Testis (tissue), 3 donors: Measurements from ENCODE around the gene MIER2. TPM values are rescaled to one million over a fixed set of nuclear protein-coding genes. Genes with fewer than 3 reads are reported as not detected.

Source experiments
- DNase-seq: peaks from one replicate; pipeline ENCODE4 v3.0.0-alpha.2; 2019
- H3K27ac ChIP-seq, 2 donors: fragments of 200-600 bp; sonication (generic); one replicate each; pipeline ENCODE4 v1.5.1; 2019
- H3K27me3 ChIP-seq: fragments of 200-600 bp; sonication (generic); one replicate; pipeline ENCODE4 v1.5.1; 2019
- H3K36me3 ChIP-seq: fragments of 200-600 bp; sonication (generic); one replicate; pipeline ENCODE4 v1.5.1; 2017; ENCODE audit warnings: low read depth; ENCODE audit errors: missing control alignments
- H3K4me1 ChIP-seq: fragments of 200-600 bp; sonication (generic); one replicate; pipeline ENCODE4 v1.5.1; 2019
- H3K4me3 ChIP-seq, 2 donors: fragments of 200-600 bp; sonication (generic); one replicate each; pipeline ENCODE4 v1.5.1; 2017 to 2019
- H3K9me3 ChIP-seq: fragments of 200-600 bp; sonication (generic); one replicate; pipeline ENCODE4 v1.5.1; 2017
- POLR2A ChIP-seq: fragments of 450-650 bp; IDR thresholded peaks from one replicate; pipeline ENCODE4 v1.6.1; 2017; ENCODE audit warnings: antibody characterized with exemption, mild to moderate bottlenecking, moderate library complexity
- WGBS, 2 donors: methylation state at CpG; one replicate each; pipeline ENCODE4 v1.1.5; 2018; 5-methylcytosine and 5-hydroxymethylcytosine counted together
- intact Hi-C: fragments of 100-400 bp; cut with DNase I; formaldehyde crosslinking; loops from one replicate; pipeline ENCODE4 v1.15.1; 2023; ENCODE audit warnings: low total_unique reads
- polyA plus RNA-seq: library from polyadenylated mRNA; stranded (reverse); fragments of 350-450 nt; fragmentation: Illumina TruSeq; extraction: RNeasy Lipid Tissue Mini Kit (QIAGEN cat#74804); gene quantifications from one replicate; pipeline ENCODE4 v1.2.3, GENCODE V29; 2014; ENCODE audit warnings: low read depth, low replicate concordance; ENCODE audit not compliant: insufficient read depth
- total RNA-seq, 2 donors: library from RNA; depleted of rRNA; stranded (reverse); fragments of >200 nt; gene quantifications; one replicate each; pipeline ENCODE4 v1.2.3, GENCODE V29; 2016
- TF ChIP-seq, protein P1 (sequence below), 3 experiments: fragments of 450-650 bp in 2 of 3; fragments of 200-600 bp in 1 of 3; sonication (generic) in 1 of 3; IDR thresholded peaks; one replicate each; pipeline ENCODE4 v1.5.1; 2016 to 2019; ENCODE audit warnings: antibody characterized with exemption in 3 of 3, mild to moderate bottlenecking in 2 of 3, moderate library complexity in 1 of 3

MIER2 gene
- total and polyA plus RNA-seq, 3 donors from 2014 or later: 47.6 to 64.0 (median 54.6) TPM

GRCh38 chr19:335486-336066, 9.0 kb downstream of the MIER2 start:
- TF ChIP-seq POLR2A: no peak
- TF ChIP-seq, protein P1, sequence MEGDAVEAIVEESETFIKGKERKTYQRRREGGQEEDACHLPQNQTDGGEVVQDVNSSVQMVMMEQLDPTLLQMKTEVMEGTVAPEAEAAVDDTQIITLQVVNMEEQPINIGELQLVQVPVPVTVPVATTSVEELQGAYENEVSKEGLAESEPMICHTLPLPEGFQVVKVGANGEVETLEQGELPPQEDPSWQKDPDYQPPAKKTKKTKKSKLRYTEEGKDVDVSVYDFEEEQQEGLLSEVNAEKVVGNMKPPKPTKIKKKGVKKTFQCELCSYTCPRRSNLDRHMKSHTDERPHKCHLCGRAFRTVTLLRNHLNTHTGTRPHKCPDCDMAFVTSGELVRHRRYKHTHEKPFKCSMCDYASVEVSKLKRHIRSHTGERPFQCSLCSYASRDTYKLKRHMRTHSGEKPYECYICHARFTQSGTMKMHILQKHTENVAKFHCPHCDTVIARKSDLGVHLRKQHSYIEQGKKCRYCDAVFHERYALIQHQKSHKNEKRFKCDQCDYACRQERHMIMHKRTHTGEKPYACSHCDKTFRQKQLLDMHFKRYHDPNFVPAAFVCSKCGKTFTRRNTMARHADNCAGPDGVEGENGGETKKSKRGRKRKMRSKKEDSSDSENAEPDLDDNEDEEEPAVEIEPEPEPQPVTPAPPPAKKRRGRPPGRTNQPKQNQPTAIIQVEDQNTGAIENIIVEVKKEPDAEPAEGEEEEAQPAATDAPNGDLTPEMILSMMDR (IDR thresholded peaks at IDR 0.05): no peak
- DNase-seq: no peak
- intact Hi-C loops: no loop called here
- Histone ChIP-seq H3K9me3 (no peaks in the 10 kb centered on the region), H3K27ac (no peak overlapping the region), H3K27me3 (no peaks in the 10 kb centered on the region), H3K4me3 (no peak overlapping the region), H3K4me1 (peaks cover 4% of the 10 kb centered on the region), H3K36me3 (no peaks in the 10 kb centered on the region)
- 86 to 97% methylated on average over 6 to 20 of the region's 21 CpGs for WGBS, 2 donors

DNA sequence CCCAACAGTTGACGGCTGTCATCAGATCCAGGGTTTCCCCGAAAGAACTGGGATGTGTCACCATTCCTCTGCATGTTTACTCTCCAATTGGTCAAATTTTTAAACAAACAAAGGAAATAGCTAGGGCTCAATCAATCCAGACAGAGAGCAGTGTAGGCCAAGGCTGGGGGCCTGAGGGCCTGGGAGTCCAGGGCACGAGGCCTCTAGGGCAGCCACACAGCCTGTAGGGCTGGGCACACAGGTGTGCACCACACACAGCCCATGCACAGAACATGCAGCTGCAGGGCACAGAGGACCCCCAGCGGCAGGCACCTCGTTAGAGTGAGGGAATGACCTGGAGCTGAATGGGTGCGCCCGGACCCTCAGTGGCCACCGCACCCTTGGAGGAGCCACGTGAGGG, 9.5 kb downstream of the MIER2 start:
- intact Hi-C loops: no loop called here
- 84 to 97% methylated on average over 7 to 9 of the region's 9 CpGs for WGBS, 2 donors

GRCh38 chr19:334296-335071, 10.1 kb downstream of the MIER2 start:
- no peak for TF ChIP-seq POLR2A
- TF ChIP-seq, protein P1 (IDR thresholded peaks at IDR 0.05): no peak
- Histone ChIP-seq H3K27me3 (no peaks in the 10 kb centered on the region), H3K9me3 (no peaks in the 10 kb centered on the region), H3K36me3 (no peaks in the 10 kb centered on the region), H3K4me3 (no peak overlapping the region), H3K27ac (no peak overlapping the region), H3K4me1 (peaks cover 4% of the 10 kb centered on the region)
- intact Hi-C loops: no loop called here
- no peak for DNase-seq
- 92 to 95% methylated on average over 17 to 19 of the region's 19 CpGs for WGBS, 2 donors

More for the DNA sequence above, 9.5 kb downstream of the MIER2 start:
- Histone ChIP-seq H3K27ac (no peak overlapping the region), H3K36me3 (no peaks in the 10 kb centered on the region), H3K4me3 (no peak overlapping the region), H3K4me1 (peaks cover 4% of the 10 kb centered on the region), H3K9me3 (no peaks in the 10 kb centered on the region), H3K27me3 (no peaks in the 10 kb centered on the region)
- no peak for TF ChIP-seq POLR2A
- TF ChIP-seq, protein P1 (IDR thresholded peaks at IDR 0.05): no peak
- no peak for DNase-seq

DNA sequence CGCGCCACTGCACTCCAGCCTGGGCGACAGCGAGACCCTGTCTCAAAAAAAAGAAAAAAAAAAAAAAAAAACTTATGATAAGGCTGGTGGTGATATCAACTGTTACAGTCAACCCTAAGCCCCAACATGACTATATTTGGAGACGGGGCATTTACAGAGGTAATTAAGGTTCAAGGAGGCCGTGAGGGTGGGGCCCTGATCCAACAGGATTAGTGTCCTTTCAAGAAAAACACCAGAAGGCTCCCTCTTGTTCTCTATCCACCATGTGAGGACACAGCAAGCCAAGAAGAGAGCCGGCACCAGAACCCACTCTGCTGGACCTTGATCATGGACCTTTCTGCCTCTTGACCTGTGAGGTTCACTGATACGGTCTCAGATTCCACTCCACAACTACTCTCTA, 14.1 kb downstream of the MIER2 start:
- H3K27me3 ChIP-seq: no peaks in the 10 kb centered on the region
- no peak overlapping the region for H3K27ac ChIP-seq
- no peak for TF ChIP-seq POLR2A
- no peaks in the 10 kb centered on the region for H3K36me3 ChIP-seq
- no peak for DNase-seq
- 92 to 96% methylated on average over 8 of the region's 8 CpGs for WGBS, 2 donors
- intact Hi-C loops: no loop called here
- H3K9me3 ChIP-seq: no peaks in the 10 kb centered on the region
- no peak overlapping the region for H3K4me3 ChIP-seq
- no peaks in the 10 kb centered on the region for H3K4me1 ChIP-seq

DNA sequence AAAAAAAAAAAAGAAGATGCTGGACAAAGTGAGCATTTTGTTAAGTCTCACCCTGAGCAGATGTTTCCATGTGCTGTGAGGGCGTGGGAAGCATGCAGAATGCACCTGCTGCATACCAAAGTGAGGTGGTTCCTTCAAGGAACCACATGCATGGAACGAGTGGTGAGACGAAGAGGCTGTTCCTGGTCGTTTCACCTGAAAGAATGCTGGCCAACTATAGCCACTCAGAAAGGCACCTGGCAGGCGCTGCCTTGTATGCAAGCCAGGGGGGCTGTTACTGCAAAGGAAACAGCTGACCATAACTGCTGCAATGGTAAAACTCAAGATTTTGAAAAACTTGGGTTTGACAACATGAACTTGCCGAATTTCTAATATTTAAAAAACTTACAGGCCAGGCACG, 14.7 kb downstream of the MIER2 start:
- TF ChIP-seq POLR2A: no peak
- TF ChIP-seq, protein P1 (IDR thresholded peaks at IDR 0.05): no peak
- Histone ChIP-seq H3K27ac (no peak overlapping the region), H3K36me3 (no peaks in the 10 kb centered on the region), H3K4me3 (no peak overlapping the region), H3K27me3 (no peaks in the 10 kb centered on the region), H3K4me1 (no peaks in the 10 kb centered on the region), H3K9me3 (no peaks in the 10 kb centered on the region)
- intact Hi-C loops: no loop called here
- no peak for DNase-seq
- WGBS, 2 donors: 91 to 96% methylated on average over 7 of the region's 7 CpGs
